H9 (cell line): Measurements from ENCODE around the gene MSL3B.

Experiments used
- DNase-seq: peaks from one replicate; pipeline ENCODE4 v3.0.0-alpha.2; 2017
- H2AFZ ChIP-seq: one replicate; pipeline ENCODE4 v1.6.1; 2013; ENCODE audit warnings: mild to moderate bottlenecking, low read length, control low read depth, moderate library complexity
- H2AK5ac ChIP-seq: 2 replicates; pipeline ENCODE4 v1.6.1; 2013; ENCODE audit warnings: low read length, control low read depth, mixed read lengths; ENCODE audit not compliant: insufficient read length
- H2BK120ac ChIP-seq: one replicate; pipeline ENCODE4 v1.6.1; 2013; ENCODE audit warnings: low read depth, mild to moderate bottlenecking, low read length, control low read depth, inconsistent platforms; ENCODE audit not compliant: poor library complexity, severe bottlenecking
- H2BK12ac ChIP-seq: 2 replicates; pipeline ENCODE4 v1.6.1; 2013; ENCODE audit warnings: low read length, control low read depth, mixed read lengths, low read depth; ENCODE audit not compliant: insufficient read length
- H2BK15ac ChIP-seq: 2 replicates; pipeline ENCODE4 v1.6.1; 2013; ENCODE audit warnings: low read depth, low read length, control low read depth
- H2BK20ac ChIP-seq: one replicate; pipeline ENCODE4 v1.6.1; 2013; ENCODE audit warnings: low read depth, mild to moderate bottlenecking, low read length, control low read depth, inconsistent platforms; ENCODE audit not compliant: poor library complexity, severe bottlenecking
- H2BK5ac ChIP-seq: 2 replicates; pipeline ENCODE4 v1.6.1; 2013; ENCODE audit warnings: low read length, control low read depth, mixed read lengths; ENCODE audit not compliant: insufficient read length
- H3K14ac ChIP-seq: 2 replicates; pipeline ENCODE4 v1.6.1; 2013; ENCODE audit warnings: low read length, control low read depth; ENCODE audit not compliant: insufficient read depth
- H3K18ac ChIP-seq: 2 replicates; pipeline ENCODE4 v1.6.1; 2013; ENCODE audit warnings: low read depth, mild to moderate bottlenecking, mixed read lengths, low read length, control low read depth; ENCODE audit not compliant: insufficient read length
- H3K23ac ChIP-seq: 2 replicates; pipeline ENCODE4 v1.6.1; 2013; ENCODE audit warnings: low read length, control low read depth, mixed read lengths, low read depth; ENCODE audit not compliant: insufficient read length
- H3K23me2 ChIP-seq: 2 replicates; pipeline ENCODE4 v1.6.1; 2013; ENCODE audit warnings: low read depth, mild to moderate bottlenecking, mixed read lengths, low read length, control low read depth; ENCODE audit not compliant: insufficient read length, poor library complexity, severe bottlenecking
- H3K27ac ChIP-seq: 2 replicates; pipeline ENCODE4 v1.5.1; 2013; ENCODE audit warnings: low read length, control low read depth, mixed read lengths, low read depth; ENCODE audit not compliant: insufficient read length
- H3K27me3 ChIP-seq: 2 replicates; pipeline ENCODE4 v1.6.1; 2013; ENCODE audit warnings: low read length, control low read depth, inconsistent platforms; ENCODE audit not compliant: insufficient read depth
- H3K4ac ChIP-seq: 2 replicates; pipeline ENCODE4 v1.6.1; 2013; ENCODE audit warnings: low read depth, mild to moderate bottlenecking, control low read depth, inconsistent platforms, low read length, moderate library complexity
- H3K4me1 ChIP-seq: 2 replicates; pipeline ENCODE4 v1.6.1; 2013; ENCODE audit warnings: low read length, control low read depth, inconsistent platforms; ENCODE audit not compliant: insufficient read depth
- H3K4me2 ChIP-seq: 2 replicates; pipeline ENCODE4 v1.6.1; 2013; ENCODE audit warnings: low read length, control low read depth, mixed read lengths; ENCODE audit not compliant: insufficient read length, insufficient read depth
- H3K56ac ChIP-seq: 2 replicates; pipeline ENCODE4 v1.6.1; 2013; ENCODE audit warnings: low read depth, mild to moderate bottlenecking, mixed read lengths, low read length, control low read depth; ENCODE audit not compliant: insufficient read length
- H3K79me1 ChIP-seq: 2 replicates; pipeline ENCODE4 v1.6.1; 2013; ENCODE audit warnings: low read depth, mild to moderate bottlenecking, moderate library complexity, low read length, control low read depth, inconsistent platforms; ENCODE audit not compliant: insufficient read depth, poor library complexity, severe bottlenecking
- H3K79me2 ChIP-seq: 2 replicates; pipeline ENCODE4 v1.6.1; 2013; ENCODE audit warnings: low read length, control low read depth, inconsistent platforms; ENCODE audit not compliant: insufficient read depth
- H3K9ac ChIP-seq: 2 replicates; pipeline ENCODE4 v1.6.1; 2013; ENCODE audit warnings: low read length, control low read depth, mixed read lengths; ENCODE audit not compliant: insufficient read length; ENCODE audit errors: extremely low read depth
- H3K9me3 ChIP-seq: one replicate; pipeline ENCODE4 v1.6.1; 2013; ENCODE audit warnings: low read depth, low read length, inconsistent platforms; ENCODE audit not compliant: control insufficient read depth
- H3T11ph ChIP-seq: one replicate; pipeline ENCODE4 v1.6.1; 2013; ENCODE audit warnings: mild to moderate bottlenecking, low read length, control low read depth, inconsistent platforms
- H4K20me1 ChIP-seq: one replicate; pipeline ENCODE4 v1.6.1; 2013; ENCODE audit not compliant: control insufficient read depth, insufficient read length, insufficient read depth
- H4K5ac ChIP-seq: 2 replicates; pipeline ENCODE4 v1.6.1; 2013; ENCODE audit warnings: low read depth, mild to moderate bottlenecking, mixed read lengths, low read length, control low read depth; ENCODE audit not compliant: insufficient read length
- H4K8ac ChIP-seq: replicated peaks from 2 replicates; pipeline ENCODE4 v1.6.1; 2013; ENCODE audit warnings: low read length, control low read depth, mixed read lengths, low read depth; ENCODE audit not compliant: insufficient read length
- H4K91ac ChIP-seq: 2 replicates; pipeline ENCODE4 v1.6.1; 2013; ENCODE audit warnings: low read depth, mild to moderate bottlenecking, moderate library complexity, mixed read lengths, low read length, control low read depth; ENCODE audit not compliant: insufficient read length
- H3K27ac Mint-ChIP-seq, 3 experiments: 2 replicates in 2 of 3; 3 replicates in 1 of 3; pipeline ENCODE4 v1.8.0; 2020 to 2021; ENCODE audit warnings: mixed read lengths in 3 of 3, mild to moderate bottlenecking in 1 of 3, moderate library complexity in 1 of 3
- H3K27me3 Mint-ChIP-seq: 2 replicates; pipeline ENCODE4 v1.8.0; 2021; ENCODE audit warnings: low read depth, mild to moderate bottlenecking, moderate library complexity, mixed read lengths
- H3K36me3 Mint-ChIP-seq, 3 experiments: 2 replicates in 2 of 3; 3 replicates in 1 of 3; pipeline ENCODE4 v1.8.0; 2020 to 2021; ENCODE audit warnings: low read depth in 3 of 3, mixed read lengths in 3 of 3; ENCODE audit not compliant: insufficient read depth in 1 of 3
- H3K4me1 Mint-ChIP-seq, 2 experiments: 2 replicates each; pipeline ENCODE4 v1.8.0; 2020; ENCODE audit warnings: mixed read lengths in 2 of 2
- H3K4me3 Mint-ChIP-seq, 2 experiments: 2 replicates in 1 of 2; 3 replicates in 1 of 2; pipeline ENCODE4 v1.8.0; 2020 to 2021; ENCODE audit warnings: mild to moderate bottlenecking in 2 of 2, mixed read lengths in 2 of 2, moderate library complexity in 1 of 2
- H3K9me3 Mint-ChIP-seq, 2 experiments: 2 replicates in 1 of 2; 3 replicates in 1 of 2; pipeline ENCODE4 v1.8.0; 2020; ENCODE audit warnings: mild to moderate bottlenecking in 2 of 2, mixed read lengths in 2 of 2, moderate library complexity in 1 of 2
- WGBS: extraction: QIAGEN DNeasy Blood & Tissue Kit; methylation state at CpG from one replicate; pipeline ENCODE4 v1.1.7; 2013; ENCODE audit warnings: missing lambda C conversion rate, low lambda C conversion rate, mixed read lengths; ENCODE audit not compliant: insufficient read length; ENCODE audit errors: extremely low coverage; 5-methylcytosine and 5-hydroxymethylcytosine counted together
- TF ChIP-seq, protein P1 (sequence below): fragments of 200-600 bp; sonication (generic); conservative IDR thresholded peaks from 3 replicates; pipeline ENCODE4 v1.8.0; 2021; ENCODE audit warnings: antibody characterized with exemption, mild to moderate bottlenecking

MSL3B gene

DNA sequence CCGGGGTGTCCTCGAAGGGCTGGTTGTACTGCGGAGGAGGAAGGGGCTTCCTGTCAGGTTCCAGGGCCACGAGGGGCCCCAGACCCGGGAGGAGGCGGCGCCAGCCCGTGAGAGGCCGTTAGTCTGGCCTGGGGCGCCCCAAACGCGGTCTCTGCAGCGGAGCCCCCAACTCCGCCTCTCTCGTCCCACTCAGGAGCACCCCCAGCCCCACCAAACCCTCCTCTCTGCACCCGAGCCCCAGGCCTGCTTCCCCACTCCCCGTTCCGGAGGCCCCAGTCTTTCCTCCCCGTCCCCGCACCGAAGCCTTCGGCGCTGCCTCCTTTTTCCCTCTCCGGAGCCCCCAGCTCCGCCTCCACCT lies 14.3 kb downstream of the MSL3B start:
- no peak overlapping the region for H4K5ac ChIP-seq
- Mint-ChIP-seq H3K9me3 (no peaks in the 10 kb centered on the region; a peak in 1 of 5 replicates), H3K36me3 (peaks cover 27 to 41% (median 39%) of the 10 kb centered on the region in 3 experiments), H3K27ac (peak overlapping the region in 2 of 3 experiments; percentile 95 to 99; a peak in 5 of 7 replicates), H3K4me3 (peak overlapping the region; percentile 95 to 99), H3K27me3 (no peaks in the 10 kb centered on the region; the same call in 1 of the 2 replicates), H3K4me1 (peaks cover 24 to 27% of the 10 kb centered on the region in 2 experiments)
- H2BK15ac ChIP-seq = no peak overlapping the region
- H3K79me1 ChIP-seq = peaks cover 3% of the 10 kb centered on the region
- H3K9ac ChIP-seq = peak overlapping the region; percentile 80
- no peak overlapping the region for H2AK5ac ChIP-seq
- H2BK120ac ChIP-seq = no peak overlapping the region
- H3K56ac ChIP-seq = no peak overlapping the region
- H3K27ac ChIP-seq = no peak overlapping the region
- H2BK20ac ChIP-seq = no peak overlapping the region
- H3K4me2 ChIP-seq = peak overlapping the region; percentile 83
- no peaks in the 10 kb centered on the region for H4K20me1 ChIP-seq
- H3K27me3 ChIP-seq = no peaks in the 10 kb centered on the region
- TF ChIP-seq, protein P1, sequence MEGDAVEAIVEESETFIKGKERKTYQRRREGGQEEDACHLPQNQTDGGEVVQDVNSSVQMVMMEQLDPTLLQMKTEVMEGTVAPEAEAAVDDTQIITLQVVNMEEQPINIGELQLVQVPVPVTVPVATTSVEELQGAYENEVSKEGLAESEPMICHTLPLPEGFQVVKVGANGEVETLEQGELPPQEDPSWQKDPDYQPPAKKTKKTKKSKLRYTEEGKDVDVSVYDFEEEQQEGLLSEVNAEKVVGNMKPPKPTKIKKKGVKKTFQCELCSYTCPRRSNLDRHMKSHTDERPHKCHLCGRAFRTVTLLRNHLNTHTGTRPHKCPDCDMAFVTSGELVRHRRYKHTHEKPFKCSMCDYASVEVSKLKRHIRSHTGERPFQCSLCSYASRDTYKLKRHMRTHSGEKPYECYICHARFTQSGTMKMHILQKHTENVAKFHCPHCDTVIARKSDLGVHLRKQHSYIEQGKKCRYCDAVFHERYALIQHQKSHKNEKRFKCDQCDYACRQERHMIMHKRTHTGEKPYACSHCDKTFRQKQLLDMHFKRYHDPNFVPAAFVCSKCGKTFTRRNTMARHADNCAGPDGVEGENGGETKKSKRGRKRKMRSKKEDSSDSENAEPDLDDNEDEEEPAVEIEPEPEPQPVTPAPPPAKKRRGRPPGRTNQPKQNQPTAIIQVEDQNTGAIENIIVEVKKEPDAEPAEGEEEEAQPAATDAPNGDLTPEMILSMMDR = no peak
- peaks cover 25% of the 10 kb centered on the region; the same call in 1 of the 2 replicates for H3K79me2 ChIP-seq
- DNase-seq = no peak
- H2BK5ac ChIP-seq = peak overlapping the region; percentile 39
- WGBS = no CpG with 5 or more reads among the region's 25 CpGs
- no peaks in the 10 kb centered on the region for H3K9me3 ChIP-seq
- no peak overlapping the region for H3K23ac ChIP-seq
- no peak overlapping the region for H4K8ac ChIP-seq
- H2AFZ ChIP-seq = no peak overlapping the region
- peaks cover 11% of the 10 kb centered on the region for H3K23me2 ChIP-seq
- H3K18ac ChIP-seq = peak overlapping the region; percentile 97
- peak overlapping the region; percentile 97 for H3K14ac ChIP-seq
- H3K4ac ChIP-seq = 0 out of 2 replicates have a peak overlapping the region, but pooled peaks have one; percentile 8
- H4K91ac ChIP-seq = no peak overlapping the region
- no peak overlapping the region for H2BK12ac ChIP-seq
- H3K4me1 ChIP-seq = peaks cover 2% of the 10 kb centered on the region; the same call in 1 of the 2 replicates
- no peak overlapping the region for H3T11ph ChIP-seq
